DOHH2 (cell line): Measurements from ENCODE around the gene PIGQ.

Source experiments
- H3F3A ChIP-seq: fragments of 200-600 bp; sonication (generic), shearing (Covaris generic); 2 replicates; pipeline ENCODE4 v1.6.0; 2016; ENCODE audit warnings: antibody characterized with exemption, mild to moderate bottlenecking; ENCODE audit not compliant: control insufficient read depth, insufficient read depth
- H3K27ac ChIP-seq: fragments of 200-600 bp; sonication (generic); 2 replicates; pipeline ENCODE4 v1.5.1; 2014; ENCODE audit warnings: low read depth, mild to moderate bottlenecking, low read length, moderate library complexity
- H3K27me3 ChIP-seq: fragments of 200-600 bp; sonication (generic); 2 replicates; pipeline ENCODE4 v1.6.1; 2014; ENCODE audit warnings: mild to moderate bottlenecking, low read length, mixed read lengths; ENCODE audit not compliant: control insufficient read depth
- H3K36me3 ChIP-seq: fragments of 200-600 bp; sonication (generic); 2 replicates; pipeline ENCODE4 v1.6.1; 2014; ENCODE audit warnings: mild to moderate bottlenecking, low read length, moderate library complexity, mixed read lengths; ENCODE audit not compliant: control insufficient read depth
- H3K4me1 ChIP-seq: fragments of 200-600 bp; sonication (generic); 2 replicates; pipeline ENCODE4 v1.6.1; 2014; ENCODE audit warnings: mild to moderate bottlenecking, low read length, mixed read lengths; ENCODE audit not compliant: control insufficient read depth
- H3K4me2 ChIP-seq: fragments of 200-600 bp; sonication (generic); 2 replicates; pipeline ENCODE4 v1.6.0; 2014; ENCODE audit warnings: mild to moderate bottlenecking, low read length, moderate library complexity
- H3K4me3 ChIP-seq: fragments of 200-600 bp; sonication (generic); 2 replicates; pipeline ENCODE4 v1.5.1; 2014; ENCODE audit warnings: mild to moderate bottlenecking, low read length, mixed read lengths
- H3K79me2 ChIP-seq: fragments of 200-600 bp; sonication (generic); 2 replicates; pipeline ENCODE4 v1.6.1; 2014; ENCODE audit warnings: mild to moderate bottlenecking, low read length, mixed read lengths; ENCODE audit not compliant: control insufficient read depth
- H3K9me2 ChIP-seq: fragments of 200-600 bp; sonication (generic); replicated peaks from 2 replicates; pipeline ENCODE4 v1.6.1; 2014; ENCODE audit warnings: mild to moderate bottlenecking, low read length, mixed read lengths; ENCODE audit not compliant: control insufficient read depth
- H3K9me3 ChIP-seq: fragments of 200-600 bp; sonication (generic); 2 replicates; pipeline ENCODE4 v1.6.1; 2014; ENCODE audit warnings: antibody characterized with exemption, low read length, mixed read lengths; ENCODE audit not compliant: control insufficient read depth, insufficient read depth
- H4K20me1 ChIP-seq: fragments of 200-600 bp; sonication (generic); 2 replicates; pipeline ENCODE4 v1.6.0; 2014; ENCODE audit warnings: low read depth, mild to moderate bottlenecking, antibody characterized with exemption, low read length, moderate library complexity; ENCODE audit not compliant: control insufficient read depth, insufficient read depth
- EZH2phosphoT487 ChIP-seq: fragments of 200-600 bp; sonication (generic); IDR thresholded peaks from 2 replicates; pipeline ENCODE4 v1.6.1; 2017; ENCODE audit warnings: borderline replicate concordance, mild to moderate bottlenecking, antibody characterized with exemption, low read length, moderate library complexity, mixed read lengths
- TF ChIP-seq, protein P1 (sequence below): fragments of 200-600 bp; sonication (generic); IDR thresholded peaks from one replicate; pipeline ENCODE4 v1.5.1; 2014; ENCODE audit warnings: antibody characterized with exemption, mild to moderate bottlenecking, low read depth, low read length; ENCODE audit not compliant: poor library complexity, severe bottlenecking

The PIGQ gene

DNA sequence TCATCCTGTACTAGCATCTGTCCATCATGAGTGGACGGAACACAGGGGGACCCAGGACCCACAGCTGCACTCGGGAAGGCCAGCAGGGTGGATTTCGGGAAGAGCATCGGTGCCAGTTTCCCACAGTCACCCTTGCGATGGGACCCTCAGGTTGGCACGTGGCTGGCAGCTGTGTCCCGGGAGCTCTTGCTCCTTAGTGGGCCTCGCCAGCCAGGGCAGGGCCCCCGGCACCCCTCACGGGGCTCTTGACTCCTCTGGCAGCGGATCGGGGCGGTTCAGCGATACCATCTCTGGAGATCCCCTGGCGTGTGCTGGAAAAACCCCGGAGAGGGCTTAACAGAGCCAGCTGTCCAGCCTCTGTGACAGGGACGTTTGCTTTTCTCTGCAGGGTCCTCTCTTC is 33.0 kb upstream of the PIGQ start:
- H3K36me3 ChIP-seq: peaks cover 38% of the 10 kb centered on the region; the same call in 1 of the 2 replicates

DNA sequence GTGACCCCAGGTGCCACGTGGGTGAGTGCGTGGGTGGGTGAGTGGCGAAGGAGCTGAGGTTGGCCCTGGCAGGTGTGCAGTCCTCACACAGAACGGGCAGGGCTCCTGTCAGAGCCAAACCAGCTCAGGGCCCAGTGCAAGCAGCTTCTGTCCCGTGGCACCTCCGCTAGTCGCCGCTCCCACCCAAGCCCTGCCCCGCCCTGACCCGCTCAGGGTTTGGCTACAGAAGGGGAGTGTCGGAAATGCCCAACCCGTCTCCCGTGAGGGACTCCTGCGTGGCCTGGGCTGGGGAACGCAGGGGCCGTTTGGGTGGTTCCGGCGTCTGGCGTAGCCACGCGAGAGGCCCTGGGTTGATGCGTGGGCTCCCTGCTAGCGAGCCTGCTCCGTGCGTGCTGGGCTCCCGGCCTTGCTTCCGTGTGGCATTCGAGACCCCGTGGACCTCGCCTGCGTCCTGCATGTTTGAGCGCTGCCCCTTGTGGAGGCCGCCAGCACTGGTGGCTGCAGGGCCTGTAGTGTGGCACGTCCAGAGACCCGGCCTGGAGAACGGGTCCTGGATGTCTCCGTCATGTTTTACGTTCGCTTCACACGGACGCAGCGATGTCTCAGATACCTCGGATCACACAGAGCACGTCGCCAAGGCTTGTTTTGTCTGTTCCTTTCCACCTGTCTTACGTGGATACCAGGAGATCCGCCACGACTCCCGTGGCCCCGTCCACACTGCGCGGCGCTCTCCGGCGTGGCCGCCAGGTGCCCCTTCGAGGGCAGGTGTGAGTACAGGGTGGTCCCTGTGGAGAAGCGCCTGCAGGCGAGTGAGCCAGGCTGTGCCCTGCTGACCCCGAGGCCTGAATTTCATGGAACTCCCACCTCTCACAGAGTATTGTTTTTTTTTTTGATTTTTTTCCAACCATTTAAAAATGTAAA is 32.1 kb upstream of the PIGQ start:
- Histone ChIP-seq H3K27me3 (no peaks in the 10 kb centered on the region), H3K36me3 (peaks cover 43% of the 10 kb centered on the region; the same call in 1 of the 2 replicates), H4K20me1 (no peaks in the 10 kb centered on the region), H3K4me3 (no peak overlapping the region), H3K79me2 (peaks cover 98% of the 10 kb centered on the region), H3K4me1 (no peaks in the 10 kb centered on the region), H3F3A (no peaks in the 10 kb centered on the region), H3K9me2 (no peaks in the 10 kb centered on the region), H3K27ac (no peak overlapping the region), H3K4me2 (no peak overlapping the region), H3K9me3 (no peaks in the 10 kb centered on the region)
- TF ChIP-seq, protein P1, sequence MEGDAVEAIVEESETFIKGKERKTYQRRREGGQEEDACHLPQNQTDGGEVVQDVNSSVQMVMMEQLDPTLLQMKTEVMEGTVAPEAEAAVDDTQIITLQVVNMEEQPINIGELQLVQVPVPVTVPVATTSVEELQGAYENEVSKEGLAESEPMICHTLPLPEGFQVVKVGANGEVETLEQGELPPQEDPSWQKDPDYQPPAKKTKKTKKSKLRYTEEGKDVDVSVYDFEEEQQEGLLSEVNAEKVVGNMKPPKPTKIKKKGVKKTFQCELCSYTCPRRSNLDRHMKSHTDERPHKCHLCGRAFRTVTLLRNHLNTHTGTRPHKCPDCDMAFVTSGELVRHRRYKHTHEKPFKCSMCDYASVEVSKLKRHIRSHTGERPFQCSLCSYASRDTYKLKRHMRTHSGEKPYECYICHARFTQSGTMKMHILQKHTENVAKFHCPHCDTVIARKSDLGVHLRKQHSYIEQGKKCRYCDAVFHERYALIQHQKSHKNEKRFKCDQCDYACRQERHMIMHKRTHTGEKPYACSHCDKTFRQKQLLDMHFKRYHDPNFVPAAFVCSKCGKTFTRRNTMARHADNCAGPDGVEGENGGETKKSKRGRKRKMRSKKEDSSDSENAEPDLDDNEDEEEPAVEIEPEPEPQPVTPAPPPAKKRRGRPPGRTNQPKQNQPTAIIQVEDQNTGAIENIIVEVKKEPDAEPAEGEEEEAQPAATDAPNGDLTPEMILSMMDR: peak; percentile 31
- TF ChIP-seq EZH2phosphoT487: no peak

More for the DNA sequence above, 33.0 kb upstream of the PIGQ start:
- H3K4me2 ChIP-seq: no peak overlapping the region
- no peak overlapping the region for H3K27ac ChIP-seq
- TF ChIP-seq EZH2phosphoT487: no peak
- TF ChIP-seq, protein P1: no peak
- no peaks in the 10 kb centered on the region for H3K9me3 ChIP-seq
- H3K4me1 ChIP-seq: no peaks in the 10 kb centered on the region
- no peak overlapping the region for H3K4me3 ChIP-seq
- no peaks in the 10 kb centered on the region for H3K9me2 ChIP-seq
- H3F3A ChIP-seq: no peaks in the 10 kb centered on the region
- H3K27me3 ChIP-seq: no peaks in the 10 kb centered on the region
- no peaks in the 10 kb centered on the region for H4K20me1 ChIP-seq
- peaks cover 99% of the 10 kb centered on the region for H3K79me2 ChIP-seq

DNA sequence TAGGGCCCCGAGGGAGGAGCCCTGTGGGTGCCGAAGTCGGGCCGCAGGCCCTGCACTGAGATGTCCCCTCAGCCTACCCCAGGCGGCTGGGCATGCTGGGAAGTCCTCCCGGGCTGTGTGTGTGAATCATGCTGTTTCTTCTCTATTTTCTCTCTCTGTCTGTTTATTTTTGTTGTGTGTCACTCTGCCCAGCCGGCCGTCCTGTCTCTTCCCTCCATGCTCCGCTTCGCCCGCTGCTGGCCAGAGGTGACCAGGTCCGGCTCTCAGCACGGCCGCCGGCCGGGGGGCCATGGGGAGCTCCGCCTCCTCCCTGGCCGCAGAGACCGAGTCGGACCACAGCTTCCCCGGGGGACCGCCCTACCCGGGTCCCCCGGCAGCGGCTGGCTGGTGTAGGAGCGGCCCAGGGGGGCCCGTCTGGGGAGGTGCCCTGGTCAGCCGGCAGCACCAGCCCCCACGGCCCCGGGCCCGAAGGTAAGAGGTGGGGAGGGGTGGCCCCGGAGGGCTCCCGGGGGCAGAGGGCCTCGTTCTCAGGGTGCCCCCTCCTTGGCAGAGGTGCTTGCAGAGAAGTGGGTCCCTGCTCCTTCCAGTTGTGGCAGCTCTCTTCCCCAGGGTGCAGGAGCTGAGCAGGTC is 29.8 kb upstream of the PIGQ start:
- H3F3A ChIP-seq: no peaks in the 10 kb centered on the region
- H3K4me2 ChIP-seq: no peak overlapping the region
- no peak overlapping the region for H3K27ac ChIP-seq
- no peaks in the 10 kb centered on the region for H4K20me1 ChIP-seq
- H3K9me3 ChIP-seq: no peaks in the 10 kb centered on the region
- no peaks in the 10 kb centered on the region for H3K27me3 ChIP-seq
- TF ChIP-seq, protein P1: no peak
- TF ChIP-seq EZH2phosphoT487: no peak
- no peak overlapping the region for H3K4me3 ChIP-seq
- no peaks in the 10 kb centered on the region for H3K9me2 ChIP-seq
- no peaks in the 10 kb centered on the region for H3K4me1 ChIP-seq
- peaks cover 96% of the 10 kb centered on the region for H3K79me2 ChIP-seq
- H3K36me3 ChIP-seq: peaks cover 37% of the 10 kb centered on the region; the same call in 1 of the 2 replicates
